ENCODE data around the gene CACNA1D.

CACNA1D gene

DNA sequence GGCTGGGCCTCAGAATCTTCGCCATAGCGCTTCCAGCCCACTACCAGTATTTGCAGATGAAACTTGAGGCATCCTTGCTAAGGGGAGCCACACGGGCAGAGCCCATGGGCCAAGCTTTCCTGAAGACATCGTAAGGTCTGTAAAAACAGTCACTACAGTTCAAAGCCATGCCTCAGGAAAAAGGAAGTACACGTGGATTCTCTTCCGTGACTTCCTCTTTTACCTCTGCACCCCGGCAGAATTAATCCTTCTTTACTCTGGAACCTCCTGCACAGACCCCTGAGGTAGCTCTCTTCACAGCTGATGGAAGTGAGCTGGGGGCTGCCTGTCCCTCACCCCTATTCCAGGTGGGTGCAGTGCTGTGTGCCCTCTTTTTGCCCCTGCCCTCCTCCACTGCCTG lies 222.6 kb downstream of the CACNA1D start:
- no peak for DNase-seq (ENCODE audit: low spot score in 2 of 2)
- Mint-ChIP-seq H3K27ac (no peak overlapping the region), H3K9me3 (no peaks in the 10 kb centered on the region), H3K4me1 (peaks cover 2% of the 10 kb centered on the region), H3K4me3 (no peak overlapping the region), H3K27me3 (no peaks in the 10 kb centered on the region), H3K36me3 (no peaks in the 10 kb centered on the region)
- ATAC-seq (ENCODE audit: low read depth) = no peak

DNA sequence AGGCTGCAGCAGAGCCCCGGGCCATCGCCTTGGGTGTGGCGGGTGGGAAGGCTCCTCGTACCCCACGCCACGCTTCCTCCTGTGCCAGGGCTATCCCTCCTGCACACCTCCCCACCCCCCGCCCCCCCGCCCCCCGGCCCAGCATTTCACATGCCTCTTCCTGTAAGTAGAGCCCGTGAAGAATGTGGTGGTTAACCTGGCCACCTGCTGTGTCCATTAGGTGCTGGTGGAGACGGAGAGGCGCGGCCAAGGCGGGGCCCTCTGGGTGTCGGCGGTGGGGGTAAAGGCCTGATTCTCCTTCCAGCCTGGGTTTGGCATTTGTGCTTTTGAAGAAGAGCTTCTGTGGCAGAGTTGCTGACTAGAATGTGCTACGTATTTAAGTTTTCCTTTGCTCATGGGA lies 224.1 kb downstream of the CACNA1D start:
- Mint-ChIP-seq H3K27ac (no peak overlapping the region), H3K4me3 (no peak overlapping the region), H3K9me3 (no peaks in the 10 kb centered on the region), H3K4me1 (no peaks in the 10 kb centered on the region), H3K36me3 (no peaks in the 10 kb centered on the region), H3K27me3 (peaks cover 3% of the 10 kb centered on the region)
- ATAC-seq (ENCODE audit: low read depth) (no peak), DNase-seq (ENCODE audit: low spot score in 2 of 2) (no peak)

DNA sequence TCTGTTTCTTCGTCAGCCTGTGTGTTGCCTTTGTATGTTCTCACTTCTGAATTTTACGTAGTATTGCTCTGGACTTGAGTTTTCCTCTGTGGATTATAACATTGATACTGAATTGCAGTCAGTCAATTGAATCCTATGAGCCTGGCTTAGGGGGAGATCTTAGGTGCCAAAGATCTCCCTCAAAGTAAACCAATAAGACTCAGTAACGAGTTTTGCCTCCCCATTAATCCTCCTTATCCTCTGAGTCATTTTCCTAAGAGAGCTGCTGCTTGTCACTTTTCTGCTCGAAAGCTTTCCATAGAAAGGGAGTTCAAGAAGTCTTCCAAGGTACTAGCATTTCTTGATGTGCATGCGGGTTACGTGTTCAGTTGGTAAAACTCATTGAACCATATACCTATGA lies 225.4 kb downstream of the CACNA1D start:
- ATAC-seq (ENCODE audit: low read depth) (no peak), DNase-seq (ENCODE audit: low spot score in 2 of 2) (no peak)
- Mint-ChIP-seq H3K27ac (no peak overlapping the region), H3K27me3 (peaks cover 6% of the 10 kb centered on the region), H3K36me3 (no peaks in the 10 kb centered on the region), H3K4me3 (no peak overlapping the region), H3K9me3 (no peaks in the 10 kb centered on the region), H3K4me1 (no peaks in the 10 kb centered on the region)

DNA sequence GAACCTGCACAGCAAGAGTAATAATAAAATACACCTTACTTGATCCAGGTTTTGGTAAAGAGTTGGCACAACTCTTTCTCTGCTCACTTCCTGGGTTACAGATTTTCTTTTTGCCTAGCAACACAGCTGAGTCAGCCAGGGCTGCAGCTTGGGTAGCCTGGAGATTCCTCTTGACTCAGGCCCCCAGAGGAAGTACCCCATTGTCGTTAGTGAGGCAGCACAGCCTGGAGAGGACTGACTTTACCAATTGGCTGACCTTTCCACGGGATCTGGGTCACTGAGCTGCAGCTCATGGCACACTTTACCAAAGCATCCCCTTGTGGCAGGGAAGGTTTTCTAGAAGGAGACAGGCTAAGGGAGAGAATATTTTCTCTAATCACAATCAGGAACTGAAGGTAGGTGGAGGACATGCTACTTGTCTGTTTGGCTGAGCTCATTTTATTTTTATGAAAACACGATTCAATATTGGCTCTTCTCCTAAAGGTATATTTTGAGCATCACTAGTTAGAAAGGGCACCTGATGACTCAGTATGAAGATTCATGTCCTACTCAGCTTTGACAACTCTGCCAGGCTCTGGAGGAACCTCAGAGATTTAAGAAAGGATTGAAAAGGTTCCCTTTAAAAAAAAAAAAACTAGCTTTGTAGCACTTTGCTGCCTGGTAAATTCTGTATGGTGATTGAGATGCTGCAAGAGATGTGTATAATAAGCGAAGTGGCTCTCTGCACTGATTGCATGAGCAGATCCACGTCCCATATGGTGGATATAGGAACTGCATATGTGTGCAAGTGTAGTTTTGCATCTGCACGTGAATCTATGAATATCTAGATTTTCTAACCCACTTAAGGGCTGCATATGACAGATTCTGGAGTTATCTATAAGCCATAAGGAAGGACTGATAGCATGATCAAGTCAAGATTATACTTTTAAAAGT lies 227.0 kb downstream of the CACNA1D start:
- ATAC-seq (ENCODE audit: low read depth) (no peak), DNase-seq (ENCODE audit: low spot score in 2 of 2) (no peak)
- H3K4me1 Mint-ChIP-seq = no peaks in the 10 kb centered on the region
- no peaks in the 10 kb centered on the region for H3K9me3 Mint-ChIP-seq
- no peak overlapping the region for H3K27ac Mint-ChIP-seq
- H3K27me3 Mint-ChIP-seq = peaks cover 8% of the 10 kb centered on the region
- H3K4me3 Mint-ChIP-seq = no peak overlapping the region
- H3K36me3 Mint-ChIP-seq = no peaks in the 10 kb centered on the region

DNA sequence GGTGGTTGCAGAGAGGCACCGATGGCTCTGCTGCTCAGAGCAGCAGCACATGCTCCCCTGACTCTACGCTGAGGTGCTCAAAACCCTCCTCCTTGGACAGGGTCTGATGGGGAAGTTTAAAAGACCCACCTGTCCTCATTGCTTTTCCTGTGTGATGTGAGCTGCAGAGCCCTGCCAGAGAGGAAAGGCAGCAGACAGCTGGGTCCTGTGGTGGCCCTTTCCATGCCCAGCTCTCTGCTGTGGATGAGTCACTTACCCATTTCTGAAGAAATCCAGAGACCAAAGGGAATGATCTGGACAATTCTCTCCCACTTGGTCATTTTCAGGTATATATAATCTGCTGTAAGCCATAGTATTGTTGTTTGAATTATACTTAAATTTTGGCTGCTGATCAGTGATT lies 230.2 kb downstream of the CACNA1D start:
- H3K4me3 Mint-ChIP-seq = no peak overlapping the region
- no peaks in the 10 kb centered on the region for H3K9me3 Mint-ChIP-seq
- no peak overlapping the region for H3K27ac Mint-ChIP-seq
- ATAC-seq (ENCODE audit: low read depth) (no peak), DNase-seq (ENCODE audit: low spot score in 2 of 2) (no peak)
- no peaks in the 10 kb centered on the region for H3K36me3 Mint-ChIP-seq
- H3K27me3 Mint-ChIP-seq = peaks cover 16% of the 10 kb centered on the region
- no peaks in the 10 kb centered on the region for H3K4me1 Mint-ChIP-seq

DNA sequence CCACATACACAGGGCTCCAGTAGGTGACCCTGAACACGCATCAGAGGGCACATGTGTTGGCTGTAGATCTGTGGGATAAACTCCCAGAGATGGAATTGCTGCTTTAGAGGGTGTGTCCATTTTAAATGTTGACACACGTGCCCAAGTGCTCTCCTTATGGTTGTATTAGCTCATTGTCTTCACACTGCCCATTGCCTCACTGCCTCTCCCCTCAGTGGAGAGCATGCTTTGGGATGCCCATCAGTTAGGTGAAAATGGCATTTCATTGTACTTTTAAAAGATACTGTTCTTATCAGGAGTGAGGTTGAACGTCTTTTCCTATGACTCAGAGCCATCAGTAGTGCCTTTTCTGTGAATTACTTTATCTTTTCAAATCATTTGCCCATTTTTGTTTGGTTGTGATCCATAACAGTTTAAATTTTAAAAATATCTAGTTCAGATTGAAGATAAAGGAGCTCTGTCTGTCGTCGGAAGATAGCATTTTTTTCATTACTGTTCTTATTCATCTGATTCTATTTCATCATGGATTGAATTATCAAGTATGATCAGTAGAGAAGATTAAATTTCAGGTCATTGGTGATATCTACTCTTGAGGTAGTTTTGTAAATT lies 231.1 kb downstream of the CACNA1D start:
- Mint-ChIP-seq H3K4me1 (no peaks in the 10 kb centered on the region), H3K4me3 (no peak overlapping the region), H3K27ac (no peak overlapping the region), H3K27me3 (peaks cover 16% of the 10 kb centered on the region), H3K36me3 (no peaks in the 10 kb centered on the region), H3K9me3 (no peaks in the 10 kb centered on the region)
- ATAC-seq (ENCODE audit: low read depth) (no peak), DNase-seq (ENCODE audit: low spot score in 2 of 2) (no peak)

DNA sequence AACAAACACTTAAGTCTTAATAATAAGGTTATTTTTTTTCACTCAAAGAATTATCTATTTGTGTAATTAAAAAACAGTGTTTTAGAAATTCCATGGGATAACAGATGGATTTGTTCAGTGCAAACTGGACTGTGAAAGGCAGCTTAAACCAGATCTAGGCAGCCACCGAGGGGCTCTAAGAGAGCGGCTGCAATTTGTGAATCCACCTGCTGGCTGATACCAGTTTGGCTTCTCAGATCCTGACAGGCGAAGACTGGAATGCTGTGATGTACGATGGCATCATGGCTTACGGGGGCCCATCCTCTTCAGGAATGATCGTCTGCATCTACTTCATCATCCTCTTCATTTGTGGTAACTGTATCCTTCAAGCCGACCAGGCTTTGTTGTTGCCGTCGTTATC lies 232.2 kb downstream of the CACNA1D start:
- Mint-ChIP-seq H3K27me3 (peaks cover 16% of the 10 kb centered on the region), H3K27ac (no peak overlapping the region), H3K4me3 (no peak overlapping the region), H3K9me3 (no peaks in the 10 kb centered on the region), H3K36me3 (no peaks in the 10 kb centered on the region), H3K4me1 (no peaks in the 10 kb centered on the region)
- DNase-seq (ENCODE audit: low spot score in 2 of 2) (no peak), ATAC-seq (ENCODE audit: low read depth) (no peak)

DNA sequence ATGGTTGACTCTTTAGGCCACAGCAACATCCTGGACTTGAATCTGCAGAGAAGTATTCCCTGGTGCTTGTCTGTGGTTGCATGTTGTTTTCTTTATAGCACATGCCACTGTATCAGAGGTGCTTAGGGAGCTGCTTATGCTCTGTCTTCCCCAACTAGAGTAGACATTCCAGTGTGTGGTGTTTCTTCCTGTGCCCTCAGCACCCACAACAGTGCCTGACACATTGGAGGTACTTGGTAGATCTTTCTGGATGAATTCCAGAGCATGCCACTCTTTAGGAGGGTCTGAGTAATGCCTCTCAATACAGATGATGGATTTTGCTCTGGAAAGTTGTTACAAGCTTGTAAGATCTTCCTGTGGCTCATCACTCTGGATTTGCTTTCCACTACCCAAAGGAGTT lies 234.2 kb downstream of the CACNA1D start:
- H3K27me3 Mint-ChIP-seq = peaks cover 14% of the 10 kb centered on the region
- H3K4me1 Mint-ChIP-seq = no peaks in the 10 kb centered on the region
- ATAC-seq (ENCODE audit: low read depth) (no peak), DNase-seq (ENCODE audit: low spot score in 2 of 2) (no peak)
- no peaks in the 10 kb centered on the region for H3K9me3 Mint-ChIP-seq
- H3K36me3 Mint-ChIP-seq = no peaks in the 10 kb centered on the region
- no peak overlapping the region for H3K27ac Mint-ChIP-seq
- no peak overlapping the region for H3K4me3 Mint-ChIP-seq

DNA sequence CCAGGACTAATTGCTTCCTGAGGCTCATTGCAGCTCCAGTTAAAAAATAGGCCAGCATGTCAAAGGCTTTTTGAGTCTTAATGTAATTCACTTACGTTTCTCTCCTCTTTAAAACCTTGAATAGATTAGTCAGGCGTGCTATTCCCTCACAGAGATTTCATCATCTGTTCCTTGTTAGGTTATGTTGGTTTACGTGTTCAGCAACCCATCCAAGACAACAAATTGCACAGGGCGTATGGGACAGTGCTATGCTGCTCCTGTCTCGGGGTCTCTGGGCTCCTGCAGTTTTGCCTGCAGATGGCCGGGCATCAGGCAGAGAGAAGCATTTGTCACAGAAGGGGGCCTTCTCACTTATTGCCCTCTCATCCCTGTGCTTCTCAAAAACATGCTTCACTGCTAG lies 234.7 kb downstream of the CACNA1D start:
- Mint-ChIP-seq H3K4me1 (no peaks in the 10 kb centered on the region), H3K27me3 (peaks cover 11% of the 10 kb centered on the region), H3K9me3 (no peaks in the 10 kb centered on the region), H3K27ac (no peak overlapping the region), H3K36me3 (no peaks in the 10 kb centered on the region), H3K4me3 (no peak overlapping the region)
- DNase-seq (ENCODE audit: low spot score in 2 of 2) (no peak), ATAC-seq (ENCODE audit: low read depth) (no peak)

DNA sequence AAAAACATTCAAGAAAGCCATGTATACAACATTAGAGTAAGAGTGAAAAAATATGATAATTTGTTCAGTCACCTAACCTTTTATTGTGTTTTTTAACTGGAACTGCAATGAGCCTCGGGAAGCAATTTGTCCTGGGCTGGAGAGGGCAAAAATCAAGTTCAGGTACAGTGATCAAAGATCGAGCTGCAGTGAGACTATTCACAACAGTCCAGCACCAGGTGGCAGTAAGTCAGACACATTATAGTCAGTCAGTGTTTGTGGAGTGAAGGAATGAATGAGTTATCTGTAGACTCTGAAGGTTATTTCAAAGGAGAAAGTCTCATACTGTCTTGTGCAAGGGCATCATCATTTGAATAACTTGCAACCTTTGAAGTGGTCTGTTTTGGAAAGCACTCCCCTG lies 235.2 kb downstream of the CACNA1D start:
- Mint-ChIP-seq H3K27ac (no peak overlapping the region), H3K36me3 (no peaks in the 10 kb centered on the region), H3K4me3 (no peak overlapping the region), H3K27me3 (peaks cover 11% of the 10 kb centered on the region), H3K9me3 (no peaks in the 10 kb centered on the region), H3K4me1 (no peaks in the 10 kb centered on the region)
- no peak for DNase-seq (ENCODE audit: low spot score in 2 of 2)
- no peak for ATAC-seq (ENCODE audit: low read depth)

DNA sequence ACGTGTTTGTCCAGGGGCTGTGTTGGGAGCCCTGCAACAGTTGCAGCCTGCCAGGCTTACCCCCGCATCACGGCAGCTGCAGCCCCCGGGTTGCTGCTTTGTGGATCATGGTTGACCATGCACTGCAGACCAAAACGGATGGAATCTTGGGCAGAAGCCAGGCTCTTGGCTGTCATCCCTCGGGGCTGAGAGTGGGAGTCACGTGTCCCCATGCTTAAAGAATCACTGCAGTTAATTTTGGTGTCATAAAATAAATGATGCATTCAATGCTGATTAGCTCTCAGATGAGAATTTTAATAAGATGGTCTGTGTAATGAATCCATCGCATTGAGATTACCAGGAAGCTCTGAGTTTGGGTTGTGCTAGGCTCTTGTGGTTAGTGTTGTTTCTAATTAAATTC lies 236.2 kb downstream of the CACNA1D start:
- no peak overlapping the region for H3K4me3 Mint-ChIP-seq
- DNase-seq (ENCODE audit: low spot score in 2 of 2) (no peak), ATAC-seq (ENCODE audit: low read depth) (no peak)
- H3K9me3 Mint-ChIP-seq = no peaks in the 10 kb centered on the region
- peaks cover 9% of the 10 kb centered on the region for H3K27me3 Mint-ChIP-seq
- H3K36me3 Mint-ChIP-seq = no peaks in the 10 kb centered on the region
- no peak overlapping the region for H3K27ac Mint-ChIP-seq
- no peaks in the 10 kb centered on the region for H3K4me1 Mint-ChIP-seq

DNA sequence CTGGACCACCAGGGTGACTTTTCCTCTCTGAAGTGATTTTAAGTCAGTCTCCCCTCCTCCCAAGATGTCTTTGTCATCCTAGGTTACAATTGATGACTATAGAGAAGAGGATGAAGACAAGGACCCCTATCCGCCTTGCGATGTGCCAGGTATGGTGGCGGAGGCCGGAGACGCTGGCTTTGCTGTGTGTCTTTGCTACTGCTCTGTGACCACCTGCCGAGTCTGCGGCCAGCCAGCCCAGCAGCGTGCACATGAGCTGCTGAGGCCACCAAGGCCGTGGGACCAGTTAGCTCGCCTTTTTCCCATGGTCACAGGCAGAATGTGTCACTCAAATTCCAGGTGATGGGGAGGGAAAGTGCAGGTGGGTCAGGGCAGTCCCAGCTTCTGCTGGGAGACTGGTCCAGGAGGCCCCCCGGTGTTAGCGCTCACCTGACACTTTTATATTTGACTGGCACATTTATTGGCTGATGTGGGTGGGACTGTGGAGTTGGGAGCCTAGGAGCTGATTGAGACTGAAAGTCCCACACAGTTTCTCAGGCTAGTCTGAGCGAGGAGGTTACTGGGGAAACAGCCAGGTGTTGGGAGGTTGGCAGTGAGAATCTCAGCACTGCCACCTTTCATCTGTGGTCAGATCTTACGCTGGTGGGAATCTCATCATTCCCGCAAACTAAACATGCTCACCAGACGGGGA lies 237.7 kb downstream of the CACNA1D start:
- peaks cover 5% of the 10 kb centered on the region for H3K27me3 Mint-ChIP-seq
- no peaks in the 10 kb centered on the region for H3K36me3 Mint-ChIP-seq
- no peaks in the 10 kb centered on the region for H3K9me3 Mint-ChIP-seq

DNA sequence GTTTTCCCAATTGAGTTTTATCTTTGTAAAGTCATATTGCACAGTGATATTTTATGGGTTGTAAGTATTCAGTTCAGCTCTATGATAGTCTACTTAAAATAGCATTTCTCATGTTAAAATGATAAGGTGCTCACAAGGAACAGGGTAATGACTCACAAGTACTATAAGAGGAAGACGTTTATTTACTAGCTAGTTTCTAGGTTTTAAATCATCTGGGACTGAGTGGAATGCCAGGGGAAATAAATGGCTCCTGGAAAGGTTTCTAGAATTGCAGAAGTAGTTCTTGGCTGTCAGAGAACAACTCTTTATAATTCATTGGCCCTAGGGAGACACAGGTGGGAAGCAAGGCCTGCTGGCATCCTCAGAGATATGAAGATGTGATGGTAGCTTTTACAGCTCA lies 239.0 kb downstream of the CACNA1D start:
- no peaks in the 10 kb centered on the region for H3K9me3 Mint-ChIP-seq
- ATAC-seq (ENCODE audit: low read depth) = no peak
- H3K27me3 Mint-ChIP-seq = peaks cover 3% of the 10 kb centered on the region
- no peak overlapping the region for H3K4me3 Mint-ChIP-seq
- no peaks in the 10 kb centered on the region for H3K4me1 Mint-ChIP-seq
- DNase-seq (ENCODE audit: low spot score in 2 of 2) = no peak
- H3K36me3 Mint-ChIP-seq = no peaks in the 10 kb centered on the region
- H3K27ac Mint-ChIP-seq = no peak overlapping the region

More for the DNA sequence above, 237.7 kb downstream of the CACNA1D start:
- Mint-ChIP-seq H3K27ac (no peak overlapping the region), H3K4me1 (no peaks in the 10 kb centered on the region), H3K4me3 (no peak overlapping the region)
- DNase-seq (ENCODE audit: low spot score in 2 of 2) = no peak
- no peak for ATAC-seq (ENCODE audit: low read depth)

DNA sequence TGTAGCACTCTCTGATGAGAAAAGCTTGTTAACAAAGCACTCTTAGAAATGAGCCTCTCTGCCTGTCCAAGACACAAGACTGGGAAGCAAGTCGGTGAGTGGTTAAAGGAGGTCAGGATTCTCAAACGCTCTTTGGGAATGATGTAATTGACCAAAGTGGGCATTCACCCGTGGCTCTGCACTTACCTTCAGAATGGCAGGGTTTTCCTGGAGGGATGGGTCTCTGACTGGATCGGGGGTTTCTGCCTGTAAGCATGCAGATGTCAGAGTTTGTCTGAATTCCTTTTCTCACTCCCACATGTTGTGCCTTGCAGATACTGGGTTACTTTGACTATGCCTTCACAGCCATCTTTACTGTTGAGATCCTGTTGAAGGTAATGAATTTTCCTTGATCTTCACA lies 245.6 kb downstream of the CACNA1D start:
- H3K36me3 Mint-ChIP-seq = no peaks in the 10 kb centered on the region
- no peak overlapping the region for H3K4me3 Mint-ChIP-seq
- ATAC-seq (ENCODE audit: low read depth) (no peak), DNase-seq (ENCODE audit: low spot score in 2 of 2) (no peak)
- no peak overlapping the region for H3K27ac Mint-ChIP-seq
- peaks cover 3% of the 10 kb centered on the region for H3K4me1 Mint-ChIP-seq
- H3K27me3 Mint-ChIP-seq = no peaks in the 10 kb centered on the region
- no peaks in the 10 kb centered on the region for H3K9me3 Mint-ChIP-seq

Data from memory B cell (primary cell).